ENCODE data around the gene PTPRN2. TPM values are rescaled to one million over a fixed set of nuclear protein-coding genes. Genes with fewer than 3 reads are reported as not detected.

The PTPRN2 gene
- total and polyA plus RNA-seq, 7 donors, result 3.2 to 7.1 (median 5.5) TPM

- no peak for DNase-seq
- 91 to 92% methylated on average over 24 of the region's 24 CpGs for WGBS, 2 donors
Observed at GRCh38 chr7:157634401-157635147, 953.0 kb downstream of the PTPRN2 start.

GRCh38 chr7:157633465-157634185 is 954.0 kb downstream of the PTPRN2 start:
- H3K27me3 ChIP-seq, result no peaks in the 10 kb centered on the region
- H3K9me3 ChIP-seq, result no peaks in the 10 kb centered on the region
- H3K36me3 ChIP-seq, result no peaks in the 10 kb centered on the region
- H3K4me1 ChIP-seq, result no peaks in the 10 kb centered on the region
- WGBS, 2 donors, result 73 to 78% methylated on average over 21 of the region's 21 CpGs
- no peak for TF ChIP-seq POLR2A (IDR thresholded peaks at IDR 0.05)
- TF ChIP-seq EP300 (IDR thresholded peaks at IDR 0.05), result no peak
- TF ChIP-seq POLR2AphosphoS5 (IDR thresholded peaks at IDR 0.05), result no peak
- TF ChIP-seq CTCF (IDR thresholded peaks at IDR 0.05), result no peak
- peak; percentile 53 for DNase-seq
- intact Hi-C loops (cut with DNase I), result no loop called here
- no peak overlapping the region for H3K27ac ChIP-seq
- H3K4me3 ChIP-seq, result no peak overlapping the region

More at GRCh38 chr7:157634401-157635147, 953.0 kb downstream of the PTPRN2 start:
- H3K4me3 ChIP-seq, result no peak overlapping the region
- no peaks in the 10 kb centered on the region for H3K9me3 ChIP-seq
- no peaks in the 10 kb centered on the region for H3K4me1 ChIP-seq
- no peak overlapping the region for H3K27ac ChIP-seq
- no peaks in the 10 kb centered on the region for H3K36me3 ChIP-seq
- H3K27me3 ChIP-seq, result no peaks in the 10 kb centered on the region
- TF ChIP-seq CTCF (IDR thresholded peaks at IDR 0.05), result no peak
- TF ChIP-seq POLR2AphosphoS5 (IDR thresholded peaks at IDR 0.05), result no peak
- TF ChIP-seq EP300 (IDR thresholded peaks at IDR 0.05), result no peak
- TF ChIP-seq POLR2A (IDR thresholded peaks at IDR 0.05), result no peak
- intact Hi-C loops (cut with DNase I), result no loop called here

GRCh38 chr7:157630301-157630853 is 957.2 kb downstream of the PTPRN2 start:
- Histone ChIP-seq H3K36me3 (no peaks in the 10 kb centered on the region), H3K9me3 (no peaks in the 10 kb centered on the region), H3K27ac (no peak overlapping the region), H3K27me3 (no peaks in the 10 kb centered on the region), H3K4me1 (no peaks in the 10 kb centered on the region), H3K4me3 (no peak overlapping the region)
- 85 to 88% methylated on average over 16 of the region's 16 CpGs for WGBS, 2 donors
- intact Hi-C loops (cut with DNase I), result no loop called here
- TF ChIP-seq POLR2A (IDR thresholded peaks at IDR 0.05), result no peak
- no peak for TF ChIP-seq POLR2AphosphoS5 (IDR thresholded peaks at IDR 0.05)
- TF ChIP-seq EP300 (IDR thresholded peaks at IDR 0.05), result no peak
- TF ChIP-seq CTCF (IDR thresholded peaks at IDR 0.05), result no peak
- no peak for DNase-seq

DNA sequence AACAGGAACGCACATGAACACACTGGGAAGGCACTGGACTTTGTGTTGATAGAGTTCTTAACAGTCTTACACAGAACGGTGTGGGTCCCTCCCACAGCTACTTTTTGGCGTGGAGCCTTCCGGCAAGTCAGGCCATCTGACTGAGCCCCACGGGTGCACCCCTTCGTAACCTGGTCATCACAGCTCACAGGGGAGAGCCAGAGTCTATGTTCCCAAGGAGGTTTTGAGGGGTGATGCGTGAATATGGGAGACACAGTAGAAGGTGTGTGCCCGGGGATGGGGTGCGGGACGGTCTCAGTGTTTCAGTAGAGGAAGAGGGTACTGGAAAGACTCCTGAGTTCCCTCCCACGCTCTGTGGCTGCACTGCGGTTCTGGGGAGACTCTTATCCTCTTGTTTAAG is 959.2 kb downstream of the PTPRN2 start:
- DNase-seq, result no peak
- WGBS, 2 donors, result 93% methylated on average over 12 of the region's 12 CpGs

More for the DNA sequence above, 959.2 kb downstream of the PTPRN2 start:
- Histone ChIP-seq H3K9me3 (no peaks in the 10 kb centered on the region), H3K27me3 (no peaks in the 10 kb centered on the region), H3K36me3 (no peaks in the 10 kb centered on the region), H3K4me3 (no peak overlapping the region), H3K4me1 (no peaks in the 10 kb centered on the region), H3K27ac (no peak overlapping the region)
- intact Hi-C loops (cut with DNase I), result no loop called here
- TF ChIP-seq CTCF (IDR thresholded peaks at IDR 0.05), result no peak
- no peak for TF ChIP-seq POLR2A (IDR thresholded peaks at IDR 0.05)
- no peak for TF ChIP-seq EP300 (IDR thresholded peaks at IDR 0.05)
- no peak for TF ChIP-seq POLR2AphosphoS5 (IDR thresholded peaks at IDR 0.05)

All from sigmoid colon (tissue), 7 donors.